Astrocyte (in vitro differentiated cells and primary cell): ENCODE results near the gene ADD3. TPM values are rescaled to one million over a fixed set of nuclear protein-coding genes. Genes with fewer than 3 reads are reported as not detected.

Experiments used
- DNase-seq: peaks from one replicate; pipeline ENCODE4 v3.0.0-alpha.2; 2010; ENCODE audit warnings: low read depth
- FAIRE-seq: peaks from 2 replicates; lab custom pipeline; 2011; peaks lifted over from hg19 to GRCh38; lab: Jason Lieb, UNC
- H2AFZ ChIP-seq: 2 replicates; pipeline ENCODE4 v1.6.0; 2012; ENCODE audit warnings: low read depth, low read length, inconsistent platforms
- H3K27ac ChIP-seq: 2 replicates; pipeline ENCODE4 v1.5.1; 2011; ENCODE audit warnings: low read depth, low read length, inconsistent platforms
- H3K27me3 ChIP-seq: 2 replicates; pipeline ENCODE4 v1.6.0; 2011; ENCODE audit warnings: low read length, inconsistent platforms; ENCODE audit not compliant: insufficient read depth
- H3K36me3 ChIP-seq: 2 replicates; pipeline ENCODE4 v1.5.1; 2011; ENCODE audit warnings: low read length, inconsistent platforms; ENCODE audit not compliant: insufficient read depth
- H3K4me1 ChIP-seq: 2 replicates; pipeline ENCODE4 v1.5.1; 2011; ENCODE audit warnings: low read length, inconsistent platforms; ENCODE audit not compliant: insufficient read depth
- H3K4me2 ChIP-seq: 2 replicates; pipeline ENCODE4 v1.6.0; 2012; ENCODE audit warnings: low read length, inconsistent platforms
- H3K4me3 ChIP-seq: 2 replicates; pipeline ENCODE4 v1.5.1; 2011; ENCODE audit warnings: low read depth, mild to moderate bottlenecking, low read length, inconsistent platforms; ENCODE audit not compliant: insufficient read depth
- H3K79me2 ChIP-seq: 2 replicates; pipeline ENCODE4 v1.6.0; 2012; ENCODE audit warnings: mild to moderate bottlenecking, low read length, inconsistent platforms; ENCODE audit not compliant: insufficient read depth
- H3K9ac ChIP-seq: 2 replicates; pipeline ENCODE4 v1.6.0; 2012; ENCODE audit warnings: mild to moderate bottlenecking, low read length, inconsistent platforms
- H3K9me3 ChIP-seq: 2 replicates; pipeline ENCODE4 v1.5.1; 2012; ENCODE audit warnings: low read depth, mild to moderate bottlenecking, low read length, inconsistent platforms; ENCODE audit not compliant: insufficient read depth
- H4K20me1 ChIP-seq: 2 replicates; pipeline ENCODE4 v1.6.0; 2012; ENCODE audit warnings: low read length, inconsistent platforms; ENCODE audit not compliant: insufficient read depth
- H3K27ac Mint-ChIP-seq: one replicate; pipeline ENCODE4 v1.8.0; 2021; ENCODE audit warnings: mild to moderate bottlenecking, mixed read lengths; ENCODE audit not compliant: unreplicated experiment
- H3K27me3 Mint-ChIP-seq: one replicate; pipeline ENCODE4 v1.8.0; 2021; ENCODE audit warnings: low read depth, mixed read lengths; ENCODE audit not compliant: unreplicated experiment
- H3K36me3 Mint-ChIP-seq: one replicate; pipeline ENCODE4 v1.8.0; 2021; ENCODE audit warnings: low read depth, mixed read lengths; ENCODE audit not compliant: unreplicated experiment
- H3K4me1 Mint-ChIP-seq: one replicate; pipeline ENCODE4 v1.8.0; 2021; ENCODE audit warnings: low read depth, mixed read lengths; ENCODE audit not compliant: unreplicated experiment
- H3K4me3 Mint-ChIP-seq: one replicate; pipeline ENCODE4 v1.8.0; 2021; ENCODE audit warnings: mild to moderate bottlenecking, moderate library complexity, mixed read lengths; ENCODE audit not compliant: unreplicated experiment
- H3K9me3 Mint-ChIP-seq: one replicate; pipeline ENCODE4 v1.8.0; 2021; ENCODE audit warnings: mild to moderate bottlenecking, mixed read lengths; ENCODE audit not compliant: unreplicated experiment
- CTCF ChIP-seq: IDR thresholded peaks from 2 replicates; pipeline ENCODE4 v1.5.1; 2011; ENCODE audit warnings: low read depth, mild to moderate bottlenecking, inconsistent platforms, low read length, moderate library complexity; ENCODE audit not compliant: insufficient read depth
- EZH2 ChIP-seq: IDR thresholded peaks from 2 replicates; pipeline ENCODE4 v1.6.1; 2012; ENCODE audit warnings: mild to moderate bottlenecking, low read length, inconsistent platforms; ENCODE audit not compliant: insufficient read depth
- total RNA-seq: library from RNA; stranded (reverse); gene quantifications from 2 replicates; pipeline ENCODE4 v1.2.1, GENCODE V29; 2021

ADD3 gene
- total RNA-seq, 1 donor from 2014 or later, result 127 TPM

GRCh38 chr10:109997233-109997632 is 10.6 kb upstream of the ADD3 start:
- no peak overlapping the region for H3K4me2 ChIP-seq
- H3K27ac ChIP-seq, result no peak overlapping the region
- no peaks in the 10 kb centered on the region for H3K36me3 ChIP-seq
- no peak for DNase-seq
- Mint-ChIP-seq H3K4me3 (no peak overlapping the region), H3K9me3 (no peaks in the 10 kb centered on the region), H3K4me1 (peaks cover 20% of the 10 kb centered on the region), H3K36me3 (peaks cover 4% of the 10 kb centered on the region), H3K27me3 (no peaks in the 10 kb centered on the region), H3K27ac (no peak overlapping the region)
- TF ChIP-seq CTCF (no peak), EZH2 (no peak)
- no peak overlapping the region for H3K9ac ChIP-seq
- no peaks in the 10 kb centered on the region for H3K79me2 ChIP-seq
- H3K4me1 ChIP-seq, result peaks cover 12% of the 10 kb centered on the region
- H3K27me3 ChIP-seq, result no peaks in the 10 kb centered on the region
- no peaks in the 10 kb centered on the region for H3K9me3 ChIP-seq
- no peaks in the 10 kb centered on the region for H4K20me1 ChIP-seq
- FAIRE-seq, result no peak
- H3K4me3 ChIP-seq, result no peak overlapping the region
- no peak overlapping the region for H2AFZ ChIP-seq

GRCh38 chr10:109998513-109998912 is 9.3 kb upstream of the ADD3 start:
- FAIRE-seq (no peak), DNase-seq (no peak)
- H3K4me1 Mint-ChIP-seq, result peaks cover 20% of the 10 kb centered on the region
- H3K4me3 Mint-ChIP-seq, result no peak overlapping the region
- Histone ChIP-seq H3K27me3 (no peaks in the 10 kb centered on the region), H3K36me3 (no peaks in the 10 kb centered on the region), H3K4me2 (no peak overlapping the region), H2AFZ (no peak overlapping the region), H4K20me1 (no peaks in the 10 kb centered on the region), H3K4me1 (peaks cover 8% of the 10 kb centered on the region), H3K27ac (no peak overlapping the region), H3K4me3 (no peak overlapping the region), H3K9me3 (no peaks in the 10 kb centered on the region), H3K9ac (no peak overlapping the region), H3K79me2 (no peaks in the 10 kb centered on the region)
- no peak for TF ChIP-seq CTCF
- TF ChIP-seq EZH2, result no peak
- H3K9me3 Mint-ChIP-seq, result no peaks in the 10 kb centered on the region
- H3K36me3 Mint-ChIP-seq, result peaks cover 4% of the 10 kb centered on the region
- no peaks in the 10 kb centered on the region for H3K27me3 Mint-ChIP-seq
- no peak overlapping the region for H3K27ac Mint-ChIP-seq

GRCh38 chr10:110002801-110003523 is 4.8 kb upstream of the ADD3 start:
- TF ChIP-seq EZH2 (no peak), CTCF (no peak)
- no peaks in the 10 kb centered on the region for H3K79me2 ChIP-seq
- H3K27me3 Mint-ChIP-seq, result no peaks in the 10 kb centered on the region
- no peaks in the 10 kb centered on the region for H3K27me3 ChIP-seq
- peaks cover 25% of the 10 kb centered on the region for H3K4me1 ChIP-seq
- peak overlapping the region; percentile 65 for H2AFZ ChIP-seq
- FAIRE-seq, result no peak
- no peaks in the 10 kb centered on the region for H3K36me3 ChIP-seq
- no peak for DNase-seq
- H3K27ac ChIP-seq, result no peak overlapping the region
- no peak overlapping the region for H3K4me3 ChIP-seq
- peaks cover 4% of the 10 kb centered on the region for H3K36me3 Mint-ChIP-seq
- no peaks in the 10 kb centered on the region for H3K9me3 Mint-ChIP-seq
- H3K9ac ChIP-seq, result no peak overlapping the region
- H4K20me1 ChIP-seq, result no peaks in the 10 kb centered on the region
- H3K4me1 Mint-ChIP-seq, result peaks cover 16% of the 10 kb centered on the region
- no peaks in the 10 kb centered on the region for H3K9me3 ChIP-seq
- H3K27ac Mint-ChIP-seq, result no peak overlapping the region
- H3K4me3 Mint-ChIP-seq, result peak overlapping the region; percentile 36
- H3K4me2 ChIP-seq, result no peak overlapping the region
